Mesenchymal stem cell (in vitro differentiated cells and primary cell): Measurements from ENCODE around the gene TYR.

Source experiments
- DNase-seq: peaks from one replicate; pipeline ENCODE4 v3.0.0-alpha.2; 2013
- H2AFZ ChIP-seq: one replicate; pipeline ENCODE4 v1.6.1; 2013; ENCODE audit warnings: low read depth, mild to moderate bottlenecking, control low read depth, inconsistent platforms, low read length, moderate library complexity
- H2AK5ac ChIP-seq: 2 replicates; pipeline ENCODE4 v1.6.1; 2013; ENCODE audit warnings: low read length, moderate library complexity, mild to moderate bottlenecking, inconsistent platforms; ENCODE audit not compliant: severe bottlenecking
- H2BK120ac ChIP-seq: one replicate; pipeline ENCODE4 v1.6.1; 2013; ENCODE audit warnings: low read depth, mild to moderate bottlenecking, inconsistent platforms, low read length, moderate library complexity
- H2BK12ac ChIP-seq, 2 experiments: one replicate each; pipeline ENCODE4 v1.6.1; 2013; ENCODE audit warnings: inconsistent platforms in 2 of 2, low read length in 2 of 2, mild to moderate bottlenecking in 2 of 2, moderate library complexity in 2 of 2, control low read depth in 1 of 2
- H2BK15ac ChIP-seq: one replicate; pipeline ENCODE4 v1.6.1; 2013; ENCODE audit warnings: mild to moderate bottlenecking, low read depth, inconsistent platforms; ENCODE audit not compliant: poor library complexity, severe bottlenecking
- H2BK5ac ChIP-seq: 2 replicates; pipeline ENCODE4 v1.6.1; 2013; ENCODE audit warnings: low read depth, mild to moderate bottlenecking, low read length, control low read depth, inconsistent platforms; ENCODE audit not compliant: poor library complexity, severe bottlenecking
- H3K14ac ChIP-seq, 2 experiments: one replicate each; pipeline ENCODE4 v1.6.1; 2013; ENCODE audit warnings: inconsistent platforms in 2 of 2, low read length in 2 of 2, control low read depth in 1 of 2, mild to moderate bottlenecking in 1 of 2, moderate library complexity in 1 of 2
- H3K18ac ChIP-seq, 2 experiments: one replicate each; pipeline ENCODE4 v1.6.1; 2013; ENCODE audit warnings: inconsistent platforms in 2 of 2, low read length in 2 of 2, control low read depth in 1 of 2, low read depth in 1 of 2, mild to moderate bottlenecking in 1 of 2
- H3K23ac ChIP-seq, 2 experiments: one replicate each; pipeline ENCODE4 v1.6.1; 2013; ENCODE audit warnings: inconsistent platforms in 2 of 2, low read length in 2 of 2, mild to moderate bottlenecking in 2 of 2, moderate library complexity in 2 of 2, control low read depth in 1 of 2
- H3K27ac ChIP-seq: 2 replicates; pipeline ENCODE4 v1.5.1; 2013; ENCODE audit warnings: mild to moderate bottlenecking, moderate library complexity, low read length, control low read depth, inconsistent platforms; ENCODE audit not compliant: poor library complexity, severe bottlenecking
- H3K27me3 ChIP-seq, 2 experiments: 2 replicates each; pipeline versions ENCODE4 v1.6.1 to v1.7.0; 2013; ENCODE audit warnings: low read length in 2 of 2, mild to moderate bottlenecking in 2 of 2, moderate library complexity in 2 of 2, control low read depth in 1 of 2, inconsistent platforms in 1 of 2; ENCODE audit not compliant: control insufficient read depth in 1 of 2, insufficient read depth in 1 of 2
- H3K36me3 ChIP-seq, 2 experiments: 2 replicates each; pipeline versions ENCODE4 v1.6.1 to v1.7.0; 2013; ENCODE audit warnings: low read length in 2 of 2, control low read depth in 1 of 2, inconsistent platforms in 1 of 2, low read depth in 1 of 2, mild to moderate bottlenecking in 1 of 2; ENCODE audit not compliant: insufficient read depth in 2 of 2, control insufficient read depth in 1 of 2
- H3K4ac ChIP-seq, 2 experiments: one replicate each; pipeline ENCODE4 v1.6.1; 2013; ENCODE audit warnings: inconsistent platforms in 2 of 2, low read length in 2 of 2, mild to moderate bottlenecking in 2 of 2, moderate library complexity in 2 of 2, control low read depth in 1 of 2, low read depth in 1 of 2
- H3K4me1 ChIP-seq: 2 replicates; pipeline ENCODE4 v1.6.1; 2013; ENCODE audit warnings: low read depth, low read length, control low read depth; ENCODE audit not compliant: control insufficient read depth, insufficient read depth
- H3K4me2 ChIP-seq: 2 replicates; pipeline ENCODE4 v1.6.1; 2013; ENCODE audit warnings: low read length, mild to moderate bottlenecking, inconsistent platforms; ENCODE audit not compliant: poor library complexity, severe bottlenecking
- H3K4me3 ChIP-seq, 2 experiments: 2 replicates each; pipeline versions ENCODE4 v1.5.1 to v1.7.0; 2013; ENCODE audit warnings: low read length in 2 of 2, mild to moderate bottlenecking in 2 of 2, control low read depth in 1 of 2, low read depth in 1 of 2; ENCODE audit not compliant: insufficient read depth in 1 of 2
- H3K79me1 ChIP-seq: replicated peaks from 2 replicates; pipeline ENCODE4 v1.6.1; 2013; ENCODE audit warnings: mild to moderate bottlenecking, control low read depth, low read length, inconsistent platforms; ENCODE audit not compliant: poor library complexity, severe bottlenecking
- H3K9ac ChIP-seq: 2 replicates; pipeline ENCODE4 v1.7.0; 2013; ENCODE audit warnings: mild to moderate bottlenecking, low read length, moderate library complexity
- H3K9me3 ChIP-seq: 2 replicates; pipeline ENCODE4 v1.7.0; 2013; ENCODE audit warnings: mild to moderate bottlenecking, low read length; ENCODE audit not compliant: control insufficient read depth
- H4K8ac ChIP-seq: one replicate; pipeline ENCODE4 v1.6.1; 2013; ENCODE audit warnings: inconsistent platforms, mild to moderate bottlenecking, low read length, moderate library complexity
- H4K91ac ChIP-seq: one replicate; pipeline ENCODE4 v1.6.1; 2013; ENCODE audit warnings: mild to moderate bottlenecking, low read length, inconsistent platforms
- WGBS: methylation state at CpG from one replicate; pipeline ENCODE4 v1.1.7; 2013; ENCODE audit warnings: mixed read lengths; 5-methylcytosine and 5-hydroxymethylcytosine counted together

Gene TYR

GRCh38 chr11:89161949-89162348 lies 15.7 kb upstream of the TYR start:
- Histone ChIP-seq H3K79me1 (no peaks in the 10 kb centered on the region), H3K4me1 (no peaks in the 10 kb centered on the region), H2AK5ac (no peak overlapping the region), H3K9me3 (peaks cover 3% of the 10 kb centered on the region), H3K9ac (no peak overlapping the region), H3K23ac (no peak overlapping the region), H4K91ac (no peak overlapping the region), H3K18ac (no peak overlapping the region), H3K27ac (no peak overlapping the region), H3K4me2 (no peak overlapping the region), H2BK120ac (no peak overlapping the region), H3K4me3 (no peak overlapping the region), H3K14ac (no peak overlapping the region), H3K4ac (no peak overlapping the region), H2BK12ac (no peak overlapping the region), H3K27me3 (no peaks in the 10 kb centered on the region), H2AFZ (no peak overlapping the region), H4K8ac (no peak overlapping the region), H2BK5ac (no peak overlapping the region), H2BK15ac (no peak overlapping the region), H3K36me3 (no peaks in the 10 kb centered on the region)
- no CpG with 5 or more reads among the region's 3 CpGs for WGBS
- no peak for DNase-seq

GRCh38 chr11:89163686-89164085 lies 14.0 kb upstream of the TYR start:
- DNase-seq = no peak
- Histone ChIP-seq H2BK12ac (no peak overlapping the region), H2AK5ac (no peak overlapping the region), H2AFZ (no peak overlapping the region), H3K4me3 (no peak overlapping the region), H4K8ac (no peak overlapping the region), H3K9ac (no peak overlapping the region), H3K14ac (no peak overlapping the region), H3K23ac (no peak overlapping the region), H3K27me3 (no peaks in the 10 kb centered on the region), H2BK5ac (no peak overlapping the region), H2BK15ac (no peak overlapping the region), H3K4me1 (no peaks in the 10 kb centered on the region), H3K27ac (no peak overlapping the region), H3K18ac (no peak overlapping the region), H3K36me3 (no peaks in the 10 kb centered on the region), H2BK120ac (no peak overlapping the region), H3K4ac (no peak overlapping the region), H3K9me3 (peaks cover 3% of the 10 kb centered on the region), H3K4me2 (no peak overlapping the region), H3K79me1 (no peaks in the 10 kb centered on the region), H4K91ac (no peak overlapping the region)
- 83% methylated on average over 1 of the region's 3 CpGs for WGBS

DNA sequence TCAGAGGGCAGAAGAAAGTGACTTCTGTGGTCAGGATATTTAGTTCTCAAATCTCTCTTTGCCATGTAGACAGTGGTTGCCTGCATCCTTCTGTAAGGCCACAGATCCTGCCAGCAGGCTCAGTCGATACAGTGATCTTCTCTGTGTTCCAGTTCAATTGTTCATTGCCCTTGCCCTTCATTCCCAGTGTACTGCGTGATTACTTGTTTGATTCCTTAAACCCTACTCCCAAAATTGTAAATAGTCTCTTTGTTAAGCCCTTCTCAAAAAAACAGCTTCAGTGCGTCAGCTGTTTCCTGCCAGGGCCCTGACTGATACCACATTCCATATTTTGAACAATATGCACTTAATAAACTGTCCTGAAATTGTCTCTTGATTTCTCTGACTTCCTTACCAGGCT lies 9.3 kb upstream of the TYR start:
- WGBS = 87% methylated on average over 3 of the region's 3 CpGs
- H3K4me3 ChIP-seq = no peak overlapping the region
- no peak overlapping the region for H4K91ac ChIP-seq
- peaks cover 3% of the 10 kb centered on the region for H3K9me3 ChIP-seq
- H3K4me1 ChIP-seq = no peaks in the 10 kb centered on the region
- H2BK12ac ChIP-seq = no peak overlapping the region
- no peak overlapping the region for H4K8ac ChIP-seq
- no peaks in the 10 kb centered on the region for H3K27me3 ChIP-seq
- no peak overlapping the region for H3K23ac ChIP-seq
- no peak overlapping the region for H3K27ac ChIP-seq
- DNase-seq = no peak
- no peak overlapping the region for H2BK15ac ChIP-seq
- no peak overlapping the region for H2AK5ac ChIP-seq
- H2BK5ac ChIP-seq = no peak overlapping the region
- no peak overlapping the region for H3K4me2 ChIP-seq
- H3K36me3 ChIP-seq = no peaks in the 10 kb centered on the region
- H2BK120ac ChIP-seq = no peak overlapping the region
- H3K79me1 ChIP-seq = no peaks in the 10 kb centered on the region
- no peak overlapping the region for H3K9ac ChIP-seq
- no peak overlapping the region for H3K4ac ChIP-seq
- no peak overlapping the region for H3K18ac ChIP-seq
- no peak overlapping the region for H3K14ac ChIP-seq
- H2AFZ ChIP-seq = no peak overlapping the region

DNA sequence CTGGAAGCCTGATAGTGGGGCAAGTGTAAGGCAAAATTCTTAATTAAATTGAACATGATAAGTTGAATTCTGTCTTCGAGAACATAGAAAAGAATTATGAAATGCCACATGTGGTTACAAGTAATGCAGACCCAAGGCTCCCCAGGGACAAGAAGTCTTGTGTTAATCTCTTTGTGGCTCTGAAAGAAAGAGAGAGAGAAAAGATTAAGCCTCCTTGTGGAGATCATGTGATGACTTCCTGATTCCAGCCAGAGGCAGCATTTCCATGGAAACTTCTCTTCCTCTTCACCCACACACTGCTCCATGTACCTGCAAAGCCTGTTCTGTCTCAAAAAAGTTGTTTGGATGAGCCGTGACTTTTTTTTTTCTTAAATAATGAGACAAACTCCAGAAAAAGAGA lies 1.9 kb upstream of the TYR start:
- 78% methylated on average over 2 of the region's 2 CpGs for WGBS

More for the DNA sequence above, 1.9 kb upstream of the TYR start:
- H2BK12ac ChIP-seq = no peak overlapping the region
- H4K91ac ChIP-seq = no peak overlapping the region
- H2AFZ ChIP-seq = no peak overlapping the region
- H3K23ac ChIP-seq = no peak overlapping the region
- no peak overlapping the region for H3K18ac ChIP-seq
- H4K8ac ChIP-seq = no peak overlapping the region
- H3K4ac ChIP-seq = no peak overlapping the region
- H3K14ac ChIP-seq = no peak overlapping the region
- H3K4me2 ChIP-seq = no peak overlapping the region
- no peak overlapping the region for H2BK120ac ChIP-seq
- no peak overlapping the region for H3K27ac ChIP-seq
- no peak overlapping the region for H2AK5ac ChIP-seq
- no peaks in the 10 kb centered on the region for H3K36me3 ChIP-seq
- no peak overlapping the region for H3K4me3 ChIP-seq
- H3K4me1 ChIP-seq = no peaks in the 10 kb centered on the region
- no peak overlapping the region for H2BK15ac ChIP-seq
- no peak overlapping the region for H2BK5ac ChIP-seq
- no peaks in the 10 kb centered on the region for H3K27me3 ChIP-seq
- no peak overlapping the region for H3K9ac ChIP-seq
- H3K9me3 ChIP-seq = no peaks in the 10 kb centered on the region
- no peaks in the 10 kb centered on the region for H3K79me1 ChIP-seq
- no peak for DNase-seq
